GM21717 (cell line): ENCODE data around the gene EMX2.

Source experiments
- ATAC-seq: cut with Tn5 transposase; IDR thresholded peaks from one replicate; pipeline ENCODE4 v1.9.1; 2021; ENCODE audit warnings: mild to moderate bottlenecking, moderate library complexity; ENCODE audit not compliant: unreplicated experiment

The EMX2 gene

GRCh38 chr10:117543225-117544003 lies 868 bp downstream of the EMX2 start:
- no peak for ATAC-seq

- ATAC-seq, result no peak
Observed at GRCh38 chr10:117544004-117544701, 1.6 kb downstream of the EMX2 start.

GRCh38 chr10:117544711-117545140 lies 2.2 kb downstream of the EMX2 start:
- no peak for ATAC-seq

- ATAC-seq, result no peak
Observed at GRCh38 chr10:117545141-117546019, 2.8 kb downstream of the EMX2 start.

GRCh38 chr10:117546020-117546580 lies 3.6 kb downstream of the EMX2 start:
- ATAC-seq, result no peak

GRCh38 chr10:117546581-117547015 lies 4.1 kb downstream of the EMX2 start:
- no peak for ATAC-seq

GRCh38 chr10:117547016-117547715 lies 4.6 kb downstream of the EMX2 start:
- ATAC-seq, result no peak

GRCh38 chr10:117547716-117548668 lies 5.4 kb downstream of the EMX2 start:
- no peak for ATAC-seq

- no peak for ATAC-seq
Observed at GRCh38 chr10:117549100-117549585, 6.6 kb downstream of the EMX2 start.

- no peak for ATAC-seq
Observed at GRCh38 chr10:117550076-117550475, 7.5 kb downstream of the EMX2 start.

GRCh38 chr10:117550599-117551329 lies 8.2 kb downstream of the EMX2 start:
- ATAC-seq, result no peak

- no peak for ATAC-seq
Observed at GRCh38 chr10:117551330-117552155, 9.0 kb downstream of the EMX2 start.

GRCh38 chr10:117552156-117552631 lies 9.6 kb downstream of the EMX2 start:
- no peak for ATAC-seq

- ATAC-seq, result no peak
Observed at GRCh38 chr10:117552701-117553141, 10.2 kb downstream of the EMX2 start.

GRCh38 chr10:117553142-117553814 lies 10.7 kb downstream of the EMX2 start:
- no peak for ATAC-seq

- ATAC-seq, result no peak
Observed at GRCh38 chr10:117553815-117554172, 11.2 kb downstream of the EMX2 start.
